VCaP (cell line): ENCODE data around the gene UBE2E1.

Experiments
- H3K27ac ChIP-seq: fragments of 450-650 bp; 2 replicates; pipeline ENCODE4 v1.5.1; 2017
- CTCF ChIP-seq: fragments of 450-650 bp; conservative IDR thresholded peaks from 2 replicates; pipeline ENCODE4 v1.5.1; 2017; ENCODE audit warnings: mild to moderate bottlenecking, moderate library complexity

UBE2E1 gene

GRCh38 chr3:23811919-23812318 is 6.2 kb downstream of the UBE2E1 start:
- H3K27ac ChIP-seq = peak overlapping the region; percentile 100
- TF ChIP-seq CTCF = no peak

GRCh38 chr3:23815879-23816278 is 10.1 kb downstream of the UBE2E1 start:
- no peak for TF ChIP-seq CTCF

GRCh38 chr3:23816721-23817120 is 11.0 kb downstream of the UBE2E1 start:
- H3K27ac ChIP-seq = peak overlapping the region; percentile 100
- no peak for TF ChIP-seq CTCF

More at GRCh38 chr3:23815879-23816278, 10.1 kb downstream of the UBE2E1 start:
- peak overlapping the region; percentile 100 for H3K27ac ChIP-seq

- TF ChIP-seq CTCF = no peak
- peak overlapping the region; percentile 100 for H3K27ac ChIP-seq
Observed at GRCh38 chr3:23817508-23818223, 11.9 kb downstream of the UBE2E1 start.

- H3K27ac ChIP-seq = peak overlapping the region; percentile 56
- no peak for TF ChIP-seq CTCF
Observed at GRCh38 chr3:23819599-23820360, 14.0 kb downstream of the UBE2E1 start.

GRCh38 chr3:23820888-23821287 is 15.1 kb downstream of the UBE2E1 start:
- peak overlapping the region; percentile 56 for H3K27ac ChIP-seq

More at GRCh38 chr3:23820888-23821287, 15.1 kb downstream of the UBE2E1 start:
- TF ChIP-seq CTCF = no peak
